ENCODE measurements around the gene TXNDC5. TPM values are rescaled to one million over a fixed set of nuclear protein-coding genes. Genes with fewer than 3 reads are reported as not detected.

TXNDC5 gene
- total and polyA plus RNA-seq, 9 of the 15 experiments (the other 6 are each of a cell fraction or from before 2014, with no cell fraction given): 33.9 to 156 (median 137) TPM

GRCh38 chr6:7910654-7911344 lies at the start of gene TXNDC5 (continued):
- TF ChIP-seq SIN3A (IDR thresholded peaks at IDR 0.05; ENCODE audit: borderline replicate concordance in 2 of 2, control insufficient read depth in 1 of 2, low read depth in 2 of 2, low read length in 2 of 2) (peak in 1 of 2 experiments; percentile 43; a peak in 1 of 4 replicates), GATAD2B (IDR thresholded peaks at IDR 0.05; ENCODE audit: borderline replicate concordance) (no peak), POLR2H (tag; IDR thresholded peaks at IDR 0.05; ENCODE audit: low read depth) (no peak), ZNF277 (CRISPR knock-in tag; IDR thresholded peaks at IDR 0.05; ENCODE audit: borderline replicate concordance) (no peak), ATF7 (IDR thresholded peaks at IDR 0.05) (peak; percentile 43), ADNP (tag; IDR thresholded peaks at IDR 0.05) (no peak), E2F6 (IDR thresholded peaks at IDR 0.05; ENCODE audit: borderline replicate concordance in 1 of 2, extremely low read depth in 1 of 2, insufficient read depth in 1 of 2, insufficient read length in 1 of 2, low read depth in 1 of 2, low read length in 1 of 2, poor library complexity in 1 of 2, severe bottlenecking in 1 of 2) (peak; percentile 61 to 86), HBP1 (CRISPR knock-in tag; IDR thresholded peaks at IDR 0.05) (no peak), AFF4 (CRISPR knock-in tag; IDR thresholded peaks at IDR 0.05) (0 out of 2 replicates have a peak, but pooled peaks have one; percentile 43), MYBL2 (IDR thresholded peaks at IDR 0.05; ENCODE audit: low read depth) (no peak), MYBL2 (CRISPR knock-in tag; IDR thresholded peaks at IDR 0.05; ENCODE audit: borderline replicate concordance) (no peak), ID3 (CRISPR knock-in tag; IDR thresholded peaks at IDR 0.05) (no peak), ID3 (tag; IDR thresholded peaks at IDR 0.05) (peak; percentile 48; the same call in 1 of the 2 replicates), CHD1 (IDR thresholded peaks at IDR 0.05; ENCODE audit: low read length) (no peak), ZNF212 (CRISPR knock-in tag; IDR thresholded peaks at IDR 0.05) (no peak), CTBP1 (IDR thresholded peaks at IDR 0.05; ENCODE audit: borderline replicate concordance) (peak; percentile 28; the same call in 1 of the 2 replicates), CCNT2 (IDR thresholded peaks at IDR 0.05; ENCODE audit: borderline replicate concordance, extremely low read depth, insufficient read length, low read depth, low read length) (peak; percentile 62), HMGN3 (IDR thresholded peaks at IDR 0.05; ENCODE audit: borderline replicate concordance, extremely low read depth, insufficient read length, low read depth, low read length) (no peak)
